K562 treated with DMSO at 1 percent for 4 hours (cell line): ENCODE data around the gene GIMAP8. TPM values are rescaled to one million over a fixed set of nuclear protein-coding genes. Genes with fewer than 3 reads are reported as not detected.

ENCODE experiments used
- total RNA-seq: library from RNA; unstranded; fragments of 300-600 nt; gene quantifications from 2 replicates; pipeline ENCODE4 v1.2.3, GENCODE V29; 2022; ENCODE audit not compliant: insufficient read depth

The GIMAP8 gene
- not detected in 2 replicates for total RNA-seq

DNA sequence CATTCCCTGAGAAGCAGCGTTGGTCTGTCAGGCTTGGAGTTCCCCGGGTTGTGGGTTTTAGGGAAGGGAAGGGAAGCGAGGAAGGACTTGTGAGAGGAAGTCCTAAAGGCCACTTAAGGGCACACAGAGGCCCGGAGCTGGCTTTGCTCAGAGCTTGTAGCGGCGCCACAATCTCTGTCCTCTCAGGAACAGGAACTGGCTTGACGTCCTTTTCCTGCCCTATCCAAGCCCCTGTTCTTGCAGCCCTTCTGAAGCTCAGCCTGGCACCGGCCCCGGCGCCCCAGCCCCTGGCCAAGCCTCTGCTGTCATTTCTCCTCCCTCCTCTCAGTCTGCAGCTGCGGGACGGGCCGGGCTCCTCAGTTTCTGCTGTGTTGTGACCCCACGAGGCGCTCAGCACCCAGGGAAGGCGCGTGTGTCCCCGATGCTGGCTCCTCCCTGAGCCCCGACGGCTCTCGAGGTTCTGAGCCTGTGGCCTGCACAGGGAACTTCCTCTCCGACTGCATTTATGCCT lies at the start of gene GIMAP8:
TSS of gene GIMAP8 (plus strand) at position 140 of the 511 bp plus-strand sequence. CDS start 16,069 bp downstream, outside the sequence.

DNA sequence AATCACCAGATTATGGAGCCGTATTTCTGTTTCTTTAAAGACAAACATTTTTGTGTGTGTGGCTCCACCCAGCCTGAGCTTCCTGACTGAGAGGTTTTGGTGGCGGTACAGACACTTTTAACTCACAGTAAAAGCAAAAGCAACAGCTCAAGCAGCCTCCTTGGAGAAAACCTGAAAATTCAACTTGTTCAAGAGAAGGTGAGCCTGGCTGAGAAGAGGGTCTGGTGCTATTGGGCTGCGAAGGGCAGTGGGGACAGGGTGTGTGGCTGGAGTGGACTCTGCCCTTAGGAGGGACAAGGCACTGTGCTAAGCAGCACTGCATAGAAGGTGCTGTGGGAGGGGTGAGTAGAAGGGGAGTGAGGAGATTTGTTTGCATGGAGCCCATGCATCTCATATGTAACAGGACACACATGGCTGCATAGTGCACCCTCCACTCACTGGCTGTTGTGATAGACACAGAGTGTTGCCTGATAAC lies 64.4 kb downstream of the GIMAP8 start, which contains the start of gene GIMAP7:
TSS of gene GIMAP7 (plus strand) at position 125 of the 475 bp plus-strand sequence. CDS start 5,103 bp downstream, outside the sequence.

Other genes with a start within 250 kb of the GIMAP8 start
- 103 and 232 TPM in 2 replicates for gene LRRC61, start 127.3 kb upstream of the GIMAP8 start, total RNA-seq
- 13.1 and 15.2 TPM in 2 replicates for gene ACTR3C, start 127.1 kb upstream of the GIMAP8 start, total RNA-seq
- 0.67 TPM in 1 of 2 replicates, not detected in the other for gene RARRES2, start 109.0 kb upstream of the GIMAP8 start, total RNA-seq
- gene REPIN1, start 81.8 kb upstream of the GIMAP8 start, total RNA-seq: 292 and 356 TPM in 2 replicates
- 24.8 and 32.2 TPM in 2 replicates for gene ZNF775, start 71.3 kb upstream of the GIMAP8 start, total RNA-seq
- gene GIMAP7, start 64.2 kb downstream of the GIMAP8 start, total RNA-seq: not detected in 2 replicates
- gene GIMAP4, start 116.8 kb downstream of the GIMAP8 start, total RNA-seq: not detected in 2 replicates
- gene GIMAP6, start 181.8 kb downstream of the GIMAP8 start, total RNA-seq: 0.17 TPM in 1 of 2 replicates, not detected in the other
- 2.2 and 3.3 TPM in 2 replicates for gene GIMAP2, start 235.1 kb downstream of the GIMAP8 start, total RNA-seq